Activated T-cell treated with anti-CD3 and anti-CD28 coated beads, Interleukin-2, amount 50 U/mL, for 72 hours (primary cell): ENCODE data around the gene ERCC2. TPM values are rescaled to one million over a fixed set of nuclear protein-coding genes. Genes with fewer than 3 reads are reported as not detected.

ENCODE experiments used
- ATAC-seq, 2 donors: fragments of 150-1000 bp; cut with Tn5 transposase; replicated peaks in 1 of 2; 2 replicates each; pipeline ENCODE4 v1.10.0; 2021; ENCODE audit warnings: moderate library complexity in 2 of 2, mild to moderate bottlenecking in 1 of 2
- DNase-seq, 2 donors: peaks; one replicate each; pipeline ENCODE4 v3.0.0; 2021 to 2022; ENCODE audit warnings: mixed read lengths in 1 of 2
- H3K27ac Mint-ChIP-seq: one replicate; pipeline ENCODE4 v1.8.0; 2022; ENCODE audit warnings: mild to moderate bottlenecking, moderate library complexity, mixed read lengths
- H3K27me3 Mint-ChIP-seq: one replicate; pipeline ENCODE4 v1.8.0; 2022; ENCODE audit warnings: low read depth, mixed read lengths
- H3K36me3 Mint-ChIP-seq, 2 donors: one replicate each; pipeline ENCODE4 v1.8.0; 2022; ENCODE audit warnings: mixed read lengths in 2 of 2, mild to moderate bottlenecking in 1 of 2; ENCODE audit not compliant: insufficient read depth in 2 of 2
- H3K4me1 Mint-ChIP-seq: one replicate; pipeline ENCODE4 v1.8.0; 2022; ENCODE audit warnings: low read depth, mixed read lengths
- H3K4me3 Mint-ChIP-seq, 2 donors: one replicate each; pipeline ENCODE4 v1.8.0; 2022; ENCODE audit warnings: mild to moderate bottlenecking in 2 of 2, mixed read lengths in 2 of 2, moderate library complexity in 2 of 2
- H3K9me3 Mint-ChIP-seq, 2 donors: one replicate each; pipeline ENCODE4 v1.8.0; 2022; ENCODE audit warnings: mixed read lengths in 2 of 2
- total RNA-seq, 2 donors: library from RNA; stranded (reverse); gene quantifications; one replicate each; pipeline ENCODE4 v1.2.3, GENCODE V29; 2022

The ERCC2 gene
- total RNA-seq, 2 donors from 2014 or later: 20.4 to 23.2 TPM

DNA sequence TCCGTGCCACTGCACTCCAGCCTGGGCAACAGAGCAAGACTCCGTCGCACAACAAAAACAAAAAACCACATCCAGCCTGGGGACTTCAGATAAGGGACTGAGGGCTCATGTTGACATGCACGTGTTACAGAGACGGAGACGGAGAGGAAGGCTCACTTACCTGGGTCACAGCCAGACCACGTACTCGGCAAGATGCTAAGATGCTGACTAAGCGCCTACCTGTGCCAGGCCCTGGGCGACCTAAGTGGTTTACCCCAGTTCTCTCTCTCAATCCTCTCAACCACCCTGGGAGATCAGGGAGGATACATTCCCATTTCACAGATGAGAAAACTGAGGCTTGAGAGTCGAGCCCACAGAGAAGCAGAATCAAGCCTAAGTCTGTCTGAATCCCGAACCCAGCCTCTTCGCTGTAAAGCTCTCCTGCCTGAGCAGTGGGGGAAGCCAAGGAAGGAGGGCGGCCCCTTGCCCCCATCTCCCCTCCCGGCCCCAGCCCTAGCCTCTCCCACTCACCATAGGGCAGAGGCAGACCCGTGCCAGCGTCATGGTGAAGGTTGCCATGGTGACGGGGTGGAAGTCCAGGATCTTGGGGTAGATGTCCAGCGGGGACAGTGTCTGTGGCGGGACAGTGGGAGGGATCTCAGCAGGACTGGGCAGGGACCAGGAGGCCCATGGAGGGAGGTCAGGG, 13.5 kb downstream of the ERCC2 start:
- H3K4me1 Mint-ChIP-seq: no peaks in the 10 kb centered on the region
- DNase-seq (no peak), ATAC-seq (no peak)
- H3K27ac Mint-ChIP-seq: no peak overlapping the region
- H3K9me3 Mint-ChIP-seq: no peaks in the 10 kb centered on the region
- H3K36me3 Mint-ChIP-seq: peaks cover 1 to 14% of the 10 kb centered on the region in 2 donors
- H3K4me3 Mint-ChIP-seq: no peak overlapping the region
- H3K27me3 Mint-ChIP-seq: no peaks in the 10 kb centered on the region

DNA sequence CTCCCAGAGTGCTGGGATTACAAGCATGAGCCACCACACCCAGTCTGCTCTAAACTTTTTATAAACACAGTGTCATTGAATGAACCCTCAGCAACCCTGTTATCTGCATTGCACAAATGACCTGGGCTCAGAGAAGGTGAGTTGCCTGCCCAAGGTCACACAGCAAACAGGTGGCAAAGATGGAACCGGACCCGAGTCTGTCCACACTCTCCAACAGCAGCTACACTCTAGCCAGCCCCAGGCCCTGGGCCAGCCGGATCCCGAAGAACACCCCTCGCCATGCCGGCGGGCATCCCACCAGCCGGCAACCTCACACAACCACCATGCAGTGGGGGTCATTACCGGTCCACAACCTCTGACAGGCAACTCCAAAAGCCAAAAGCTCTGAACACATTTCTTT, 14.5 kb downstream of the ERCC2 start:
- no peak overlapping the region for H3K27ac Mint-ChIP-seq
- ATAC-seq (no peak), DNase-seq (no peak)
- H3K9me3 Mint-ChIP-seq: no peaks in the 10 kb centered on the region
- no peak overlapping the region for H3K4me3 Mint-ChIP-seq
- peaks cover 1 to 11% of the 10 kb centered on the region in 2 donors for H3K36me3 Mint-ChIP-seq
- H3K4me1 Mint-ChIP-seq: no peaks in the 10 kb centered on the region
- no peaks in the 10 kb centered on the region for H3K27me3 Mint-ChIP-seq

DNA sequence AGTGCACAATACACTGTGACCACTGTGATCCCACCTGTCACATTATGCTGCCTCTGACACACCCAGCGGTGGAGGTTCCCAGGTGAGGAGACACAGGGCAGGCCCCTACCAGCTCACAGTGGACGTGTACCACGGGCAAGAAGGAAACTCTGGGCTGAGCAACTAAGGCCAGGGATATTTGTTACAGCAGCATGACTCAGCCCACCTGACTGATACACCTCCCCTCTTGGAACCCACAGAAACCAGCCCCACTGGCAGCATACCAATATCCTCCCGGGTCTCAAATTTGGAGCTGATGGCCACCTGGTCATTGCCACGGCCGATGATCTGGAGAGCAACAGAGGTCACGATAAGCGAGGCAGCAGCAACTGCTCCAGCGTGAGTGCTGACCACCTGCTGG, 15.0 kb downstream of the ERCC2 start:
- Mint-ChIP-seq H3K4me1 (no peaks in the 10 kb centered on the region), H3K4me3 (no peak overlapping the region), H3K27ac (no peak overlapping the region), H3K36me3 (peaks cover 1 to 11% of the 10 kb centered on the region in 2 donors), H3K9me3 (no peaks in the 10 kb centered on the region), H3K27me3 (no peaks in the 10 kb centered on the region)
- no peak for DNase-seq
- ATAC-seq: no peak

DNA sequence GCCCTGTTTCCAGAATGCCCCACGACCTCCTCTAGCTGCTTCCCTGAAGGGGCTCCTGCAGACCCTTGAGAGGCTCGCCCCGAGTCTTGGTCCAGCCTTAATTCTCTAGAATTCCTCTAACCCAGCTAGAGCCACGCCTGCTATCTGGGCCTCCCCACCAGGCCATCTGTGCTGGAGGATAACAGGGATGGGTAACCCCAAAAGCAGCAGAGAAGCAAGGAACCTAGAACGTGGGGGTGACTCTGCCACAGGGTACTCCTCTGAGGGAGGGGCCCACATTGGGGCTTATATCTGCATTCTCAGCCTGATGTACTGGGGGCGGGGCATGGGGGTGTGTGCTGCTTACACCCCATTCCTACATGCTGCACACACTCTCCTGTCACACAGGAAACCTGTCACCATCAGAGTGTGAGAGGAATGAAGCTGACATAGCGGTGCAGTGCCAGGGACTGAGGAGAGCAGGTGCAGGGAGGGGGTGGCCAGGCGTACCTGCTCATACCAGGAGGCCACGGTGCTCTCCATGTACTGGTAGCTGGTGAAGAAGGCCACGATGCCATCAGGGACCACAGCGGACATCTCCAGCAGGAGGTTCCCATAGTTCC, 16.0 kb downstream of the ERCC2 start:
- Mint-ChIP-seq H3K36me3 (peaks cover 1 to 12% of the 10 kb centered on the region in 2 donors), H3K27me3 (no peaks in the 10 kb centered on the region), H3K4me1 (no peaks in the 10 kb centered on the region), H3K27ac (no peak overlapping the region), H3K9me3 (no peaks in the 10 kb centered on the region), H3K4me3 (no peak overlapping the region)
- DNase-seq (no peak), ATAC-seq (no peak)

DNA sequence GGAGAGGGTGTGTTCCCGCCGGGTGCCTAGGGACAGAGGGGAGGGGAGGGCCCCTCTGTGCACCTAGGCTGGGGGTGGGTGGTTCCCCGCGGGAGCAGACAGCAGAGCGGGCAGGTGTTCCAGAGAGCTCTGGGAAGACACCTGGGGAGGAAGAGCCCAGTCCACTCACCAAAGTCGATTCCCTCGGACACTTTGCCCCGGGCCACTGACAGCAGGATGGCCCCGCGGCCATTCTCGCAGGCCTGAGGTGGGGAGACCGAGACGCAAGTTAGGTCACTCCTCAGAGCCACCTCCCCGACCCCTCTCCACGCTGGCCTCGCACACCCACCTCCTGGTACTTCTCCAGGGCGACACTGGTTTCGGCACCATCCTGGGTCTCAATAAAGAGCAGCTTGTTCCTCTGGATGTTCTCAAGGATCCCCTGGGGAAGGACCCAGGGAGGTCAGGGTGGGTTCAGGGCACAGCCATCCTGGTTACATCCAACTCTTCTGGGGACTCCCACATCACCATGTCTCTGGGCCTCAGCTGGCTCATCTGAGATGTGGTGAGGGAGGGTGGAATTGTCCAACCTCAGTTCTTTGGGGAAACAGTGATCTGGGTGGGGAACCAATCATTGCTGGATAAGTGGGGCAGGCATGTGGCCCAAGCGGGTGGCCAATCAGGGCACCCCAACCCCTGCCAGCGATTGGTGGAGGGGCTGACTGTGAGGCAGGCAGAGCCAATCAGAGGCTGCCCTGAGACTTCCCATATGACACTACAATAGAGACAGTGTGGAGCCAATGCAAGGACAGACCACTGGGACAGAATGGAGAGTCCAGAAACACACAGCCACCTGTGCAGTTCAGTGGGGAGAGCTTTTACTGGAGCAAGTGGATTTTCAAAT, 17.2 kb downstream of the ERCC2 start:
- Mint-ChIP-seq H3K27me3 (no peaks in the 10 kb centered on the region), H3K36me3 (peaks cover 1 to 9% of the 10 kb centered on the region in 2 donors), H3K27ac (no peak overlapping the region), H3K4me3 (no peak overlapping the region), H3K4me1 (no peaks in the 10 kb centered on the region), H3K9me3 (no peaks in the 10 kb centered on the region)
- no peak for DNase-seq
- ATAC-seq: no peak

DNA sequence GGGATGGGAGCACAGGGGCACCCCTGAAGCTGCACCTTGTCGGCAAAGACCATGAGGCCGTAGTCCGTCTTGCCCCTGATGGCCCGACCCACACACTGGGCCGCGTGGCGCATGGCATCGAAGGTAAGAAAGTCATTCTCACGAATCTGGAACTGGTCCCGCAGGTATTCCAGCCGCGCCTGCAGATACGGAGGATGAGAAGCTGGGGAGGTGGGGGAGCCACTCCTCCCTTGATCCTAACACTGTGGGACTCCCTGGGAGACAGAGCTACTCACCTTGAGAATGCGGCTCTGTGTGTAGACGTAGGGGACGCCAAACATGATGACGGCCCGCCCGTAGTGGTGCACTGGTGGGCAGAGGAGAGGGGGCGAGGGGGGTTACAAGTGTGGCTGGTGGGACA, 17.9 kb downstream of the ERCC2 start:
- no peak overlapping the region for H3K27ac Mint-ChIP-seq
- no peaks in the 10 kb centered on the region for H3K27me3 Mint-ChIP-seq
- no peak overlapping the region for H3K4me3 Mint-ChIP-seq
- ATAC-seq (no peak), DNase-seq (no peak)
- H3K4me1 Mint-ChIP-seq: no peaks in the 10 kb centered on the region
- H3K36me3 Mint-ChIP-seq: peaks cover 0 to 9% of the 10 kb centered on the region in 2 donors
- no peaks in the 10 kb centered on the region for H3K9me3 Mint-ChIP-seq

DNA sequence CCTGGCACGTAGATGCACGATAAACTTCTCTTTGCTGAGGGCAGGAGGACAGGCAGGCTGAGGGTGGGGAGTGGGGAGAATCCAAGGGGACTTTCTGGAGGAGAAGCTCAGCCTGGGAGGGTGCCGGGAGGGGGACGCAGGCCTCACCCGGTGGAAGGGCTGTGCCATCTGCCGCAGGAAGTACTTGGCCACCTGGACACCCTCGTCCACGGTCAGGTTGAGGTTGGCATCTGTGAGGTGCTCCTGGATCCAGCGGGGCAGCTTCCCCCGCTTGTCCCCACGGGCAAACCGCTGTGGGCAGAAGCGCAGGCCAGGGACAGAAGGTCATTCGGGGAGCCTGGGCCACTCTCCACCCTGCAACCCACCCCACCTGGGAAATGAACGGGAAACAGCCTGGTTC, 18.3 kb downstream of the ERCC2 start:
- Mint-ChIP-seq H3K4me1 (no peaks in the 10 kb centered on the region), H3K9me3 (no peaks in the 10 kb centered on the region), H3K36me3 (peaks cover 0 to 9% of the 10 kb centered on the region in 2 donors), H3K27me3 (no peaks in the 10 kb centered on the region), H3K4me3 (no peak overlapping the region), H3K27ac (no peak overlapping the region)
- ATAC-seq (no peak), DNase-seq (no peak)

DNA sequence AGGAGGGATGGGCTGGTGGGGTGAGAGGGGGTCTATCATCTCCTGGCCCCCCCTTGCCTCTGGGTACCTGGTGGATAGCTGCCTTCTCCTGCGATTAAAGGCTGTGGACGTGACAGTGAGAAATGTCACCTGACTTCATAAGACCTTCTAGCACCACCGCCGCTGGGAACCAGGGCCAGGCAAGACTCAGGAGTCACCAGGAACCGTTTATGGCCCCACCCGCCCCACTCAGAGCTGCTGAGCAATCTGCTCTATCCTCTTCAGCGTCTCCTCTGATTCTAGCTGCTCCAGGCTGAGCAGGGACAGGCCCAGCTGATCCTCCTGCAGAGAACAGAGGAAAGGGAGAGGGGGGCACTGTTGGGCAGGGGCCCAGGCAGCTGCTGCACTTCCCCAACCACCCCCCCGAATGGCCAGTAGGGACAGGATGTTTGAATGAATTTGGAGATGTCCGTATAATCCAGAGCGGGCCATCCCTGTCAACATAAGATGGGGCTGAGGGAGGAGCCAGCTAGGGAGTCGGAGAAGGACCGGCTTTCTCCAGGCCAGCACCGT, 18.9 kb downstream of the ERCC2 start:
- Mint-ChIP-seq H3K36me3 (peaks cover 0 to 9% of the 10 kb centered on the region in 2 donors), H3K27me3 (no peaks in the 10 kb centered on the region), H3K4me1 (no peaks in the 10 kb centered on the region), H3K9me3 (no peaks in the 10 kb centered on the region), H3K4me3 (no peak overlapping the region), H3K27ac (no peak overlapping the region)
- ATAC-seq (no peak), DNase-seq (no peak)

DNA sequence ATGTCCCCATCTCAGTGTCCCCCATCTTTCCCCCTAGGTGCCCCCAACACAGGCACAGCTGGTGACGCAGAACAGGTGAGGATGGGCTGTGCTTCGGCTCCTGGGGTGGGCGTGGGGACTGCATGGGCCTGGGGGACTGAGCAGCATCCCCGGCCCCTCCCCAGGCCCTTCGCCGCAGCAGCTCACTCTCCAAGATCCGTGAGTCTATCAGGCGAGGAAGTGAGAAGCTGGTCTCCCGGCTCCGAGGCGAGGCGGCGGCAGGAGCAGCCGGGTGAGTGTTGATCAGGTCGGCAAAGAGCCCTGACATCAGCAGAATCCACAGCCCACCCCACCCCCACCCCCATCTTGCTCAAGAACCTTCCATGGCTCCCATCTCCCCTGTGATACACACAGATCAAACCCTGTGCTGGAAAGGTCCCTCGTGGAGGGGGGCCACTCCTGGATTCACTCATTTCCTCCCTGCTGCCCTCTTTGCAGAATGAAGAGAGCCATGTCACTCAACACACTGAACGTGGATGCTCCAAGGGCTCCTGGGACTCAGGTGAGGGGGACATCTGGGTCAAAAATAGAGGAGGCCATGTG, 19.8 kb downstream of the ERCC2 start:
- peaks cover 0 to 5% of the 10 kb centered on the region in 2 donors for H3K36me3 Mint-ChIP-seq
- peaks cover 6% of the 10 kb centered on the region for H3K27me3 Mint-ChIP-seq
- DNase-seq (no peak), ATAC-seq (no peak)
- no peaks in the 10 kb centered on the region for H3K4me1 Mint-ChIP-seq
- H3K9me3 Mint-ChIP-seq: no peaks in the 10 kb centered on the region
- H3K27ac Mint-ChIP-seq: no peak overlapping the region
- H3K4me3 Mint-ChIP-seq: no peak overlapping the region

DNA sequence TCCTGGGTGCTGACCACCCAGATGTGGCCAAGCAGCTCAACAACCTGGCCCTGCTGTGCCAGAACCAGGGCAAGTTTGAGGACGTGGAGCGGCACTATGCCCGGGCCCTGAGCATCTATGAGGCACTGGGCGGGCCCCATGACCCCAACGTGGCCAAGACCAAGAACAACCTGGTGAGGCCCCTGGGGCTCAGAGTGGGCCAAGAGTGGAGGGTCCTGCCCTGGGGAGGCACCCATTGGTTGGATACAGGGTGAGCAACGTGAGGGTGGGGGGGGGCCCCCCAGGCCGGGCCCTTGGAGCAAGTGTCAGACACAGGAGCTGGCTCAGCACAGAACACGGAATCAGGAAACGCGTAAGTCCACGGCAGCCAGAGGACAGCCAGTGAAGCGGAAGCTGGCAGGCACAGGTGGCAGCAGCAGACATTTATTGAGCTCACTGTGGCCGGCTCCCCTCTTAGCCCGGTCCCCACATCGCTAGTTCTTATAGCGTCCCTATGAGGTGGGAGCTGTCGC, 20.9 kb downstream of the ERCC2 start:
- Mint-ChIP-seq H3K36me3 (peaks cover 0 to 1% of the 10 kb centered on the region in 2 donors), H3K9me3 (no peaks in the 10 kb centered on the region), H3K4me3 (no peak overlapping the region), H3K27ac (no peak overlapping the region), H3K4me1 (no peaks in the 10 kb centered on the region), H3K27me3 (peaks cover 13% of the 10 kb centered on the region)
- no peak for ATAC-seq
- no peak for DNase-seq

DNA sequence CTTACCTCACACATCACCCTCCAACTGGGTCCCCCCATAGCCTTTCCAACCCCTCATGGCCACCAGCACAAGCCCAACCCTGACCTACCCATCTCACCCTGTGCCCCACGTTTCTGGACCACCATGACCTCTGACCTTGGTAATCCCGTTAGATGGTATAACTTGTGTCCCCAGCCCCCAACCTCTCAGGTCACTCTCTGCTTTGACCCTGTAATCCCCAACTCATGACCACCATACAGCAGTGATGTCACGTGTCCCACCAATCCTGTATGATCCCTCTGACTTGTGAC, 21.3 kb downstream of the ERCC2 start:
- DNase-seq: no peak
- Mint-ChIP-seq H3K27ac (no peak overlapping the region), H3K4me1 (no peaks in the 10 kb centered on the region), H3K27me3 (peaks cover 17% of the 10 kb centered on the region), H3K36me3 (peaks cover 0 to 1% of the 10 kb centered on the region in 2 donors), H3K4me3 (no peak overlapping the region), H3K9me3 (no peaks in the 10 kb centered on the region)
- ATAC-seq: no peak

DNA sequence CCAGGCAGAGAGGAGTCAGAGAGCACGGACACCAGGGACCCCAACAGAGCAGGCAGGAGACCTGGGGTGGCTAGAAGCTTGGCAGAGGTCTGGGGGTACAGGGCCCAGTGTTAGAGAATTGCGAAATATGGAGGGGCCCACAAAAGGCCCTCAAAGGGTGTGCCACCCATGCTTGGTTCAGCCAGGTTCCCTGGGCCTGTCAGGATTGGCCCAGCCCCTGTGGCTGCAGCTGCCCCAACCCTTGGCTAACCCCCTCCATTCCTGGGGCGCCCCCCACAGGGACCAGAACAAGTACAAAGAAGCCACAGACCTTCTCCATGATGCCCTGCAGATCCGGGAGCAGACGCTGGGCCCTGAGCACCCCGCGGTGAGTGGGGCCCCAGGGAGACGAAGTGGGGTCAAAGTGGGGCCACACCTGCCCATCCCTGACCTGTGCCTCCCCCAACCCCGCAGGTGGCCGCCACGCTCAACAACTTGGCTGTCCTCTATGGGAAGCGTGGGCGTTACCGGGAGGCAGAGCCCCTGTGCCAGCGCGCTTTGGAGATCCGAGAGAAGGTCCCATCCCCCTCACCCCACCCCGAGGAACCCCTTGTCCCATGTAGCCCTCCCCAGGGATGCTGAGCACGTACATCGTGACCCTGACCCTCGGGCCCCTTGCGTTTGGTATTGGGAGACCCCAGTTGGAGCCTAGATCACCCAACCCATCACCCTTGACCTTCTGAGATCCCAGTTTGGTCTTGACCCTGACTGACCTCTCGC, 21.8 kb downstream of the ERCC2 start:
- Mint-ChIP-seq H3K4me3 (no peak overlapping the region), H3K36me3 (peaks cover 0 to 1% of the 10 kb centered on the region in 2 donors), H3K9me3 (no peaks in the 10 kb centered on the region), H3K27ac (no peak overlapping the region), H3K4me1 (no peaks in the 10 kb centered on the region), H3K27me3 (peaks cover 18% of the 10 kb centered on the region)
- ATAC-seq (no peak), DNase-seq (no peak)
